SW480 (cell line): Measurements from ENCODE around the gene SURF6.
A peak's percentile ranks its signal among the peaks of the same experiment; 100 is the strongest.
"Not testable (repeated sequence)": the region's sequence is repeated elsewhere in the genome, so short reads cannot be mapped to it uniquely, and the experiment has no call there.

ENCODE experiments used
- DNase-seq: peaks from one replicate; pipeline ENCODE4 v3.0.0-alpha.2; 2016; ENCODE audit warnings: low spot score

SURF6 gene

GRCh38 chr9:133347515-133347984 lies 11.6 kb upstream of the SURF6 start:
- DNase-seq, result no peak

- DNase-seq, result no peak
Measured at GRCh38 chr9:133346021-133346785, 10.2 kb upstream of the SURF6 start.

GRCh38 chr9:133345596-133345995 lies 9.6 kb upstream of the SURF6 start:
- DNase-seq, result no peak

- DNase-seq, result no peak
Measured at GRCh38 chr9:133344979-133345378, 9.0 kb upstream of the SURF6 start.

- no peak for DNase-seq
Measured at GRCh38 chr9:133344071-133344470, 8.1 kb upstream of the SURF6 start.

GRCh38 chr9:133342570-133342969 lies 6.6 kb upstream of the SURF6 start:
- DNase-seq, result no peak

GRCh38 chr9:133342069-133342406 lies 6.0 kb upstream of the SURF6 start:
- no peak for DNase-seq

GRCh38 chr9:133341369-133342068 lies 5.5 kb upstream of the SURF6 start:
- DNase-seq, result no peak

- DNase-seq, result no peak
Measured at GRCh38 chr9:133340916-133341315, 4.9 kb upstream of the SURF6 start.

GRCh38 chr9:133340256-133340655 lies 4.3 kb upstream of the SURF6 start:
- no peak for DNase-seq

- no peak for DNase-seq
Measured at GRCh38 chr9:133339641-133340040, 3.7 kb upstream of the SURF6 start.

GRCh38 chr9:133334888-133335287 lies 1.1 kb downstream of the SURF6 start:
- not testable (repeated sequence) for DNase-seq

GRCh38 chr9:133334161-133334560 lies 1.8 kb downstream of the SURF6 start:
- DNase-seq, result no peak

- no peak for DNase-seq
Measured at GRCh38 chr9:133333566-133333965, 2.4 kb downstream of the SURF6 start.

- no peak for DNase-seq
Measured at GRCh38 chr9:133333011-133333410, 3.0 kb downstream of the SURF6 start.

- DNase-seq, result no peak
Measured at GRCh38 chr9:133332381-133332730, 3.6 kb downstream of the SURF6 start.

- DNase-seq, result no peak
Measured at GRCh38 chr9:133331641-133332380, 4.2 kb downstream of the SURF6 start.

GRCh38 chr9:133331221-133331620 lies 4.8 kb downstream of the SURF6 start:
- DNase-seq, result no peak

GRCh38 chr9:133329306-133330156 lies 6.5 kb downstream of the SURF6 start:
- peak; percentile 36 for DNase-seq

- no peak for DNase-seq
Measured at GRCh38 chr9:133327834-133328484, 8.0 kb downstream of the SURF6 start.

GRCh38 chr9:133327021-133327420 lies 9.0 kb downstream of the SURF6 start:
- not testable (repeated sequence) for DNase-seq
